Retinal pigment epithelial cell (primary cell): ENCODE data around the gene STAU1.
"Not testable (repeated sequence)": the region's sequence is repeated elsewhere in the genome, so short reads cannot be mapped to it uniquely, and the experiment has no call there.

Experiments used
- DNase-seq: peaks from one replicate; pipeline ENCODE4 v3.0.0-alpha.2; 2010; ENCODE audit warnings: low read depth
- H3K4me3 ChIP-seq: 2 replicates; pipeline ENCODE4 v1.5.1; 2011; ENCODE audit warnings: mild to moderate bottlenecking, low read length, control low read depth, moderate library complexity
- CTCF ChIP-seq: conservative IDR thresholded peaks from 2 replicates; pipeline ENCODE4 v1.5.1; 2011; ENCODE audit warnings: low read depth, low read length, control low read depth, inconsistent platforms

The STAU1 gene

GRCh38 chr20:49207076-49207475, 18.9 kb upstream of the STAU1 start:
- no peak for DNase-seq
- peak; percentile 7 for TF ChIP-seq CTCF
- no peak overlapping the region for H3K4me3 ChIP-seq

- no peak overlapping the region for H3K4me3 ChIP-seq
- TF ChIP-seq CTCF: no peak
- DNase-seq: no peak
These were observed 15.6 kb upstream of the STAU1 start for GRCh38 chr20:49203746-49204145.

GRCh38 chr20:49203011-49203410, 14.9 kb upstream of the STAU1 start:
- no peak for DNase-seq
- no peak overlapping the region for H3K4me3 ChIP-seq
- TF ChIP-seq CTCF: no peak

- no peak for DNase-seq
- TF ChIP-seq CTCF: no peak
- H3K4me3 ChIP-seq: no peak overlapping the region
These were observed 11.7 kb upstream of the STAU1 start for GRCh38 chr20:49199729-49200293.

- not testable (repeated sequence) for H3K4me3 ChIP-seq, DNase-seq
These were observed 4.9 kb upstream of the STAU1 start for GRCh38 chr20:49192944-49193518.

GRCh38 chr20:49187330-49187850, 744 bp downstream of the STAU1 start:
- H3K4me3 ChIP-seq: peak overlapping the region; percentile 88
- no peak for TF ChIP-seq CTCF
- DNase-seq: no peak

- peak overlapping the region; percentile 88 for H3K4me3 ChIP-seq
- no peak for TF ChIP-seq CTCF
- DNase-seq: no peak
These were observed 1.4 kb downstream of the STAU1 start for GRCh38 chr20:49186535-49187329.
